ENCODE data around the gene MROH8. TPM values are rescaled to one million over a fixed set of nuclear protein-coding genes. Genes with fewer than 3 reads are reported as not detected.
"Not testable (repeated sequence)": the region's sequence is repeated elsewhere in the genome, so short reads cannot be mapped to it uniquely, and the experiment has no call there.

MROH8 gene
- total and polyA plus RNA-seq, 8 donors: 1.1 to 6.9 (median 1.5) TPM

- no peak for FAIRE-seq
- ATAC-seq: peak in 1 of 4 donors; percentile 26
- H3K4me3 ChIP-seq: no peak overlapping the region
- H3K36me3 ChIP-seq: no peaks in the 10 kb centered on the region
- no peak overlapping the region for H3K27ac ChIP-seq
- no peaks in the 10 kb centered on the region for H3K4me1 ChIP-seq
- DNase-seq: no peak
- intact Hi-C loops (cut with DNase I): no loop called here
- H3K27me3 ChIP-seq: no peaks in the 10 kb centered on the region
- WGBS, 2 donors: 64 to 66% methylated on average over 3 of the region's 3 CpGs
- TF ChIP-seq, protein P1, sequence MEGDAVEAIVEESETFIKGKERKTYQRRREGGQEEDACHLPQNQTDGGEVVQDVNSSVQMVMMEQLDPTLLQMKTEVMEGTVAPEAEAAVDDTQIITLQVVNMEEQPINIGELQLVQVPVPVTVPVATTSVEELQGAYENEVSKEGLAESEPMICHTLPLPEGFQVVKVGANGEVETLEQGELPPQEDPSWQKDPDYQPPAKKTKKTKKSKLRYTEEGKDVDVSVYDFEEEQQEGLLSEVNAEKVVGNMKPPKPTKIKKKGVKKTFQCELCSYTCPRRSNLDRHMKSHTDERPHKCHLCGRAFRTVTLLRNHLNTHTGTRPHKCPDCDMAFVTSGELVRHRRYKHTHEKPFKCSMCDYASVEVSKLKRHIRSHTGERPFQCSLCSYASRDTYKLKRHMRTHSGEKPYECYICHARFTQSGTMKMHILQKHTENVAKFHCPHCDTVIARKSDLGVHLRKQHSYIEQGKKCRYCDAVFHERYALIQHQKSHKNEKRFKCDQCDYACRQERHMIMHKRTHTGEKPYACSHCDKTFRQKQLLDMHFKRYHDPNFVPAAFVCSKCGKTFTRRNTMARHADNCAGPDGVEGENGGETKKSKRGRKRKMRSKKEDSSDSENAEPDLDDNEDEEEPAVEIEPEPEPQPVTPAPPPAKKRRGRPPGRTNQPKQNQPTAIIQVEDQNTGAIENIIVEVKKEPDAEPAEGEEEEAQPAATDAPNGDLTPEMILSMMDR (IDR thresholded peaks at IDR 0.05): no peak
- H3K9me3 ChIP-seq: no peaks in the 10 kb centered on the region
Measured at GRCh38 chr20:37142708-37143107, 36.6 kb downstream of the MROH8 start.

GRCh38 chr20:37137547-37137946, 41.8 kb downstream of the MROH8 start:
- WGBS, 2 donors: 88 to 90% methylated on average over 4 of the region's 4 CpGs
- Histone ChIP-seq H3K27me3 (no peaks in the 10 kb centered on the region), H3K4me3 (no peak overlapping the region), H3K27ac (no peak overlapping the region), H3K4me1 (no peaks in the 10 kb centered on the region), H3K36me3 (no peaks in the 10 kb centered on the region), H3K9me3 (no peaks in the 10 kb centered on the region)
- FAIRE-seq: no peak
- intact Hi-C loops (cut with DNase I): no loop called here
- no peak for ATAC-seq
- TF ChIP-seq, protein P1 (IDR thresholded peaks at IDR 0.05): no peak
- DNase-seq: no peak

- Histone ChIP-seq H3K36me3 (no peaks in the 10 kb centered on the region), H3K27ac (no peak overlapping the region), H3K4me3 (no peak overlapping the region), H3K27me3 (no peaks in the 10 kb centered on the region), H3K4me1 (no peaks in the 10 kb centered on the region), H3K9me3 (no peaks in the 10 kb centered on the region)
- no peak for DNase-seq
- intact Hi-C loops (cut with DNase I): no loop called here
- no peak for ATAC-seq
- TF ChIP-seq, protein P1 (IDR thresholded peaks at IDR 0.05): no peak
- 91 to 98% methylated on average over 2 of the region's 2 CpGs for WGBS, 2 donors
- no peak for FAIRE-seq
Measured at GRCh38 chr20:37133952-37134351, 45.4 kb downstream of the MROH8 start.

DNA sequence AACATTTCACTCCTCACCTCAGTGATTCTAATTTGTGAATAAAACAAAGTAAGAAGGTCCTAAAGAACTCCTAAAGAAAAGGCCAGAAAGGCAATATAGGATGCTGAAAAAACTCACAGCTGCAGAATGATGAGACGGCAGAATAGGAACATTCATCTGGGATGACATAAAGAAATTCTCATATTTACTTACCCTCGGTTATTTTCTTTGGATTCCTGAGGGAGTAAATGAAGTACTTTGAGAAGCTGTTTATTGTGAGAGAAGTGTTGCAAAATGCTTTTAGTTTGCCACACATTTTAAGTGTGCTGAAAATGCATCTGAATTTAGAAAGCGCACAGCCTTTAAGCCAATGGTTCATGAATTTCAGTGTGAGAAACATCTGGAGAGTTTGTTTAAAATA, 47.9 kb downstream of the MROH8 start:
- DNase-seq (no peak), FAIRE-seq (no peak), ATAC-seq (no peak)
- Histone ChIP-seq H3K9me3 (no peaks in the 10 kb centered on the region), H3K27ac (no peak overlapping the region), H3K4me3 (no peak overlapping the region), H3K36me3 (no peaks in the 10 kb centered on the region), H3K4me1 (no peaks in the 10 kb centered on the region), H3K27me3 (no peaks in the 10 kb centered on the region)
- intact Hi-C loops (cut with DNase I): no loop called here
- TF ChIP-seq, protein P1 (IDR thresholded peaks at IDR 0.05): no peak
- 82 to 91% methylated on average over 3 of the region's 3 CpGs for WGBS, 2 donors

GRCh38 chr20:37128803-37129202, 50.5 kb downstream of the MROH8 start:
- DNase-seq: no peak
- H3K4me3 ChIP-seq: no peak overlapping the region
- 80 to 86% methylated on average over 3 of the region's 3 CpGs for WGBS, 2 donors
- no peaks in the 10 kb centered on the region for H3K4me1 ChIP-seq
- H3K27me3 ChIP-seq: no peaks in the 10 kb centered on the region
- no peak for FAIRE-seq
- no peaks in the 10 kb centered on the region for H3K36me3 ChIP-seq
- H3K9me3 ChIP-seq: no peaks in the 10 kb centered on the region
- H3K27ac ChIP-seq: no peak overlapping the region
- TF ChIP-seq, protein P1 (IDR thresholded peaks at IDR 0.05): no peak
- intact Hi-C loops (cut with DNase I): no loop called here
- ATAC-seq: no peak

GRCh38 chr20:37126290-37126689, 53.1 kb downstream of the MROH8 start:
- intact Hi-C loops (cut with DNase I); ATAC-seq; H3K27ac ChIP-seq; FAIRE-seq; H3K27me3 ChIP-seq; H3K4me3 ChIP-seq; DNase-seq; H3K9me3 ChIP-seq; H3K36me3 ChIP-seq; H3K4me1 ChIP-seq: not testable (repeated sequence)
- WGBS, 2 donors: 93 to 98% methylated on average over 7 to 28 of the region's 30 CpGs

Data from pancreas (tissue), 10 donors.